HEK293T (cell line): ENCODE results near the gene ABR.

Source experiments
- CTBP1 ChIP-seq: fragments of 450-650 bp; IDR thresholded peaks from 2 replicates; pipeline ENCODE4 v1.6.1; 2016; ENCODE audit warnings: borderline replicate concordance
- ELF4 ChIP-seq: fragments of 450-650 bp; IDR thresholded peaks from 2 replicates; pipeline ENCODE4 v1.6.1; 2017; ENCODE audit warnings: antibody characterized with exemption
- FOXK2 ChIP-seq: fragments of 450-650 bp; IDR thresholded peaks from 2 replicates; pipeline ENCODE4 v1.6.1; 2016; ENCODE audit warnings: mild to moderate bottlenecking
- FOXM1 ChIP-seq: fragments of 450-650 bp; IDR thresholded peaks from 2 replicates; pipeline ENCODE4 v1.6.1; 2017; ENCODE audit warnings: mild to moderate bottlenecking, borderline replicate concordance
- SP1 ChIP-seq: fragments of 450-650 bp; IDR thresholded peaks from 2 replicates; pipeline ENCODE4 v1.6.1; 2017
- SUZ12 ChIP-seq: fragments of 450-650 bp; IDR thresholded peaks from 2 replicates; pipeline ENCODE4 v1.6.1; 2016; ENCODE audit warnings: mild to moderate bottlenecking
- TARDBP ChIP-seq: fragments of 450-650 bp; IDR thresholded peaks from 2 replicates; pipeline ENCODE4 v1.6.1; 2016

GRCh38 chr17:1002412-1002753 is 177.4 kb downstream of the ABR start:
- no peak for TF ChIP-seq SP1
- no peak for TF ChIP-seq ELF4
- no peak for TF ChIP-seq TARDBP
- no peak for TF ChIP-seq FOXK2
- TF ChIP-seq SUZ12 = no peak
- no peak for TF ChIP-seq CTBP1
- no peak for TF ChIP-seq FOXM1
